HL-60/S4 (cell line): ENCODE data around the gene EIF3D.

ENCODE experiments used
- in situ Hi-C: fragments of 300-500 bp; cut with MboI; formaldehyde crosslinking; loops from 2 replicates; pipeline ENCODE4 v1.14.3; 2022; ENCODE audit warnings: low sequenced_read_pairs

Gene EIF3D

DNA sequence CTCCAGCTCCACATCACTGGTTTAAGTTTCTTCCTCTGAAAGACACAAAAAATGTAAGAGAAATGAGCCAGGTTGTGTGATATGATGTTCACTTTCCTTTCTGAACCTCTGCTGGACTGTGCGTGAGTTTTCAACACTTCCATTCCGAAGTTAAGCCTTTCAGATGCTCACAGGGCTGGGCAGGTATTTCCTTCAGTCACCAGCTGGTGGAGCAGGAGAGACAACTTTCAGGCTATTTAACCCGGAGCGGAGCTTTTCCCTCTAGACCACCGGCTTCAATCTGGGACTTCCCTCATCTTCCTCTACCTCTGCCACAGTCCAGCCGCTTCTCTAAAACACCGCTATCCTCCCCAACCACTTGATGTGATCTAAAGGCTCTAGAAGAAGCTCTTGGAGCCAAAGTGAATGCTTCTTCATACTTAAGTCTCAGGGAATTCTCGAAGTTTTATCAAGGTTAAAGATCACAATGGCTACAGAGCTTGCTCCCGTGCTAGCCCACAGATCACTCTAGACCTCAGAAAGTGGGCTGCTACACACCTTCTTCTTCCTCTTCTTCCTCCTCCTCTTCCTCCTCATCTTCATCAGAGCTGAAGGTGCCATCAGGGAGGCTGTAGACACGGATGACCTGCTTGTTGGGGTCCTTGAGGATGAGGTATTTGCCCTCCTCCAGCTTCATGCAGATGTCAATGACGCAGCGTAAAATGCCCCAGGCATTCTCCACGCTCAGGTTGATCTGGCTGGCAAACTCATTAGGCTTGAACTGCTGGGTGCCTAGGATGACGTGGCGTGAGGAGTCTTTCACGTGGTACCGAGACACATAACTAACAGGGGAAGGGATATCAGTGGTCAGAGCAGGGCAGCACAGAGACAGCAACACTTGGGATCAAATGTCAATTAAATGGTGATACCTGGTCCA lies 17.7 kb downstream of the EIF3D start:
- in situ Hi-C loops, result loop anchor here (25.0 kb wide), 1 partner anchor 1099 kb away; the partner anchor contains the start of gene MCM5

DNA sequence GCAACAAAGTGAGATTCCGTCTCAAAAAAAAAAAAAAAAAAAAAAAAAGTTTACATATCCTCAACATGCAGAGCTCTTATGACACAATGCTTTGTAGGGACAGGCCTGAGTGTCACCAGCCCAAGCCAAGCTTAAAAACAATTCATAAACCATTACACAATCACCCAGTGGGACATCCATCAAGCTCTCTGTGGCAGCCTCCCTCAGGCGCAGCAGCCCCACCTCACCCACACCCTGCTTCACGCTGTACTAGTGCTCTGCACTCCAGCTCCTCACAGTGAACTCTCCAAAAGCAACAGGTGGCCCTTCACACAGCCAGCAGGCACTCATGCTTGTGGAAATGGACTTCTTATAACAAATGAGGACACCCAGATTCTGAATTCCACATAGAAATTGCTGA lies 18.6 kb downstream of the EIF3D start:
- in situ Hi-C loops, result loop anchor here (25.0 kb wide), 1 partner anchor 1098 kb away; the partner anchor contains the start of gene MCM5

DNA sequence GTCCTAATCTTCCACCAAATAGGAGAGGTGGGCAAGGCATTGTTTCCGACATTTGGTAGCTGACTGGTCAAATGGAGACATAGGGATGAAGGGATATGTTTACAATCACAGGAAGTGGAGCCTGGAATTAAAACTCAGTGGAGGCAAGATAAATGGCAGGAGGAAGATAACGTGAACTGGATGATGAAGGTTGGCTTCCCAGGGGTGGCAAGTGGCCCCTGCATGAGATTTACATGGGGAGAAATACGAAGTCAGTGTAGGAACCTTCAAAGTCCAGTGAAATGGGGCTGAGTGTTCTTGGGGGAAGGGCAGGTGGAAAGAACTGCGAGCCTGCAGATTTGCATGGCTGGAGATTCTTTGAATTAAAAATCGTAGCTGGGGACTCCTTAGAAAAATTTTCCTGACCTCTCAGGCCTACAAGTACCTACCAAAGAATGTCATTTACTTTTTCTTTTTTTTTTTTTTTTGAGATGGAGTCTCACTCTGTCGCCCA lies 21.4 kb downstream of the EIF3D start:
- in situ Hi-C loops, result loop anchor here (25.0 kb wide), 1 partner anchor 1095 kb away; the partner anchor contains the start of gene MCM5

DNA sequence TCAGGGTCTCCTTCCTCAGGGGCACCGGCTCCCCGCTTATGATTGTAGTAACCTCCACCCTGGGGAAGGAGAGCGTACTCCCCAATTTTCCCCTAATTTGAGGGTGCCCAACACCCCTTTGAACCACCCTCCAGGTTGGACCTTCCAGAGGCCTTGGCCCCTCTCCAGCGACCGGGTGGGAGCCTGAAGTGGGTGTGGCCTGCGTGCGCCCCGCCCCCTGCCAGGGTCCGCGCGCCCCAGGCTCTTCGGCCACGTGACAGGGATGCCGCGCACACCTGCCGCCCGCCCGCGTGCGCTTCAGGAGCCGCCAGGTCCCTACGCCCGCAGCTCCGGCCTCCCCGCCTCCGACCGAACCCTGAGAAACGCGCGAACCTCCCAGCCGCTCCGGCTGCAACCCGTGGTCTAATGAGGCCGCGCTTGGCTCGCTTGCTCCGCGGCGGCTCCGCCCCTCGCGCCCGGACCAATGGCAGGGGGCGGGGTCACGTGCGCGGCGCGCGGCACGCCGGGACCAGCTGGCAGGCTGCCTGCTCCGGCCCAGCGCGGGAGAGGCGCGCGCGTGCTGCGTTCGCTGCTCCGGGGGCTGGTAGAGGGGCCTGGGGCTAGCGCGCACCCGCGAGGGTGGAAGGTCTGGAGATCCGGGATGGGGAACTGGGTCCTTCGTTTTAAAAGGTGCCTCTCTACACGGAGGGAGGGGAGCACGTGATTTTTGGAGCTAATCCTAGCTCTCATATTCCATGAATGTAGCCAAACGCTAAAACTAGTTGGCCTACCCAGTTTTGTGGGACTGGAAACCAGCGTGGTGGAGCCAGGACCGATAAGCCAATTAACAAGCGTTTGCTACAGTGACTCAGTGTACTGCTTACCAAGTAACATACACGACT lies 22.1 kb downstream of the EIF3D start, which contains the start of gene FOXRED2:
Gene FOXRED2 (minus strand): TSS at position 404 of the 881 bp plus-strand sequence. CDS start 618 bp downstream, outside the sequence.
- in situ Hi-C loops, result loop anchor here (25.0 kb wide), 1 partner anchor 1095 kb away; the partner anchor contains the start of gene MCM5

DNA sequence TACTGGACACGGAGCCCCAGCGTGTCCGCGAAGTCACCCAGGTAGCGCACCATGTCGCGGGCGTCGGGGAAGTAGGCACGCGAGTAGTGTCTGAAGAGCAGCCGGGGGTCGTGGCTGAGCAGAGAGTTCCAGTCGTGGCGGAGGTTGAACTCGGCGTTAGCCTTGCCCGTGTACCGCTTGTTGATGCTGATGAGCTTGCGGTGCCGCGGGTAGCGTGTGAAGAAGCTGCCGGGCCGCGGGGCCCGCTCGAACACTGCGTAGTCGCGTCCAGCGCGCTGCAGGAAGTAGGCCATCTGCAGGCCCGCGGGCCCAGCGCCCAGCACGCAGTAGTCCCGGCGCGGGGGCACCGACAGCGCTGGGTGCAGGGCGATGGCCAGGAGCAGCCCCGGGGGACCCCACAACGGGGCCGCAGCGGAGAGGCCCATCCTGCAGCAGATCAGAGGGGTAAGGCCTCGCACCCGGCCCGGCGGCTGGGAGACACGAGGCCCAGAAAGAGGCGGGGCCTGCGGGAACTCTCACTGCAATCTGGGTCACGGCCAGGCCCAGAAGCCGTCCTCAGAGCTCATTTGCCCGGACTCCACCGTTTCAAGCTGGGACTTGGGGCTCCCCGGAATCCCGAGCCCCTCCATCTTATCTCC lies 22.8 kb downstream of the EIF3D start:
- in situ Hi-C loops, result loop anchor here (25.0 kb wide), 1 partner anchor 1094 kb away; the partner anchor contains the start of gene MCM5

DNA sequence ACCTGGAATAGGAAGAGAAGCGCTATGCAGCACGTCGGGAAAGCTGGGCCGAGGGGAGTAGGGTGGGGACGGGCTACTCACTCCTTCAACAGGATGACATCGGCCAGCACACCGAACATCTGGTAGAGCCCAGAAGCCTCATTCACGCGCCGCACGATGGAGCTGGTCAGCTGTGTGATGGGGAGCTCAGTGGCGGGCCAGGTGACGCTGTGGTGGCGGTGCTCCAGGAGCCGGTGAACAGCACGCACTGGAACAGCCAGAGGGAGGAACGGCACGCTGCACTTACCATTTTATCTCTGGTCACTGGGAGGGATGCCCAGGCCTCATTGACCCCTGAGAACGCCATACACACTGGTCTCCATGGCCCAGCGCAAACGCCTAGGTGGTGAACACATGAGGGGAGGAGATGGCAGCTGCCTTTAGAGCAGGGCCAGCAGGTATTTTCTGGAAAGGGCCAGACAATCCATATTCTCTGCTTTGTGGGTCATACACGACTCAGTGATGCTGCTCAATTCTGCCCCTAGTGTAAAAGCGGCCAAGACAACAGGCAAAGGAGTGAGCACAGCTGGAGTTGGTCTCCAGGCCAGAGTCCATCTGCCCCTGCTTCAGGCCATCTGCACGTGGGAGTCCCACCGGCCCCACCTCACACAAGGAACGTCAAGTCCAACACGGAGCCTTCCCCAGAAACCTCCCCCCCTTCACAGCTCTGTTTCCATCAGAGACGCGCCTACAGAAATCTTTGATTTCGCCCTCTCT lies 30.9 kb downstream of the EIF3D start:
- in situ Hi-C loops, result no loop called here

DNA sequence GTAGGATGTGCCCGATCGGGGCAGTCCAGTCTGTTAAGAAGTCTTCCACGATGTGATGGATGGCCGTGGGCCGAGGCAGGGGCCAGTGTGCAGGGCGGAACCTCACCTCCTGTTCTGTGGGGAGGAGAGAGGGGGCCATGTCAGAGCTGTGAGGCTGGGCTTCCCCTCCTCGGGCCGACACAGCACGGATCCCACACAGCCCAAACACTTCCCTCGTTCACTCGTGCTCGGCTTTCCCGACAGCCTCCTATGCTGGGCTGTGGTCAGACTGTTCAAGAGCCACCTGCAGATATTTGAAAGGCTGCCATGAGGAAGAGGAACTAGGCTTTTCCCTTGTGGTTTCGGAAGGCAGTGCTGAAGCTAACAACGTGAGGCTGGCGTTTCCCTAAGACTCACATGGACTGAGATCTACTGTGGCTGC lies 35.3 kb downstream of the EIF3D start:
- in situ Hi-C loops, result no loop called here

DNA sequence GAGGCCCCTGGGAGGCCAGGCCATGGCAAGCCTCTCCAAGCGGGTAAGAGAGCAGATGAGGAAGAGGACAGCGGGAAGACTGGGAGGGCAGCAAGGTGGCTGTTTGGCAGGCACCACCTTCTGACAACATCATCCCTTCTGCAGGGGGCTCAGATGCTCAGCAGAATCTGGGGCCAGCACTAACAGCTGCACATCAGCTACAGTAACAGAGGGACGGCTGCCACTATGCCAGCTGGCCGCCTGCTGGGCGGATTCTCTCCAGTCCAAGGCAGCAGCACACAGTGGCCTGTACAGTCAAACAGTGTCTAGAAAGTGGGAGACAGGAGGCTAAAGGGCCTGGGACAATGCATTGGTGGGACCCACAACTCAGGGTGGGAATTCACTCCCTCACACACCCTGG lies 36.9 kb downstream of the EIF3D start:
- in situ Hi-C loops, result no loop called here

DNA sequence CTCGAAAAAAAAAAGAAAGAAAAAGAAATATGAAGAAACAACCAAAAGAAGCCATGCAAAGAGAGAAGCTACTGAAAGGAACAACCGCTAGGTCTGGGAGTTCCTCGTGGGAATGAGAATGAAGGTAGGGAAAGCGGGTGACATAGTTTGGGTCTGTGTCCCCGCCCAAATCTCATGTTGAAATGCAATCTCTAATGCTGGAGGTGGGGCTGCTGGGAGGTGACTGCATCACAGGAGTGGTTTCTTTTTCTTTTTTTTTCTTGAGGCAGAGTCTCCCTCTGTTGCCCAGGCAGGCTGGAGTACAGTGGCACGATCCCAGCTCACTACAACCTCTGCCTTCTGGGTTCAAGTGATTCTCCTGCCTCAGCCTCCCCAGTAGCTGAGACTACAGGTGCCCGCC lies 37.8 kb downstream of the EIF3D start:
- in situ Hi-C loops, result no loop called here

DNA sequence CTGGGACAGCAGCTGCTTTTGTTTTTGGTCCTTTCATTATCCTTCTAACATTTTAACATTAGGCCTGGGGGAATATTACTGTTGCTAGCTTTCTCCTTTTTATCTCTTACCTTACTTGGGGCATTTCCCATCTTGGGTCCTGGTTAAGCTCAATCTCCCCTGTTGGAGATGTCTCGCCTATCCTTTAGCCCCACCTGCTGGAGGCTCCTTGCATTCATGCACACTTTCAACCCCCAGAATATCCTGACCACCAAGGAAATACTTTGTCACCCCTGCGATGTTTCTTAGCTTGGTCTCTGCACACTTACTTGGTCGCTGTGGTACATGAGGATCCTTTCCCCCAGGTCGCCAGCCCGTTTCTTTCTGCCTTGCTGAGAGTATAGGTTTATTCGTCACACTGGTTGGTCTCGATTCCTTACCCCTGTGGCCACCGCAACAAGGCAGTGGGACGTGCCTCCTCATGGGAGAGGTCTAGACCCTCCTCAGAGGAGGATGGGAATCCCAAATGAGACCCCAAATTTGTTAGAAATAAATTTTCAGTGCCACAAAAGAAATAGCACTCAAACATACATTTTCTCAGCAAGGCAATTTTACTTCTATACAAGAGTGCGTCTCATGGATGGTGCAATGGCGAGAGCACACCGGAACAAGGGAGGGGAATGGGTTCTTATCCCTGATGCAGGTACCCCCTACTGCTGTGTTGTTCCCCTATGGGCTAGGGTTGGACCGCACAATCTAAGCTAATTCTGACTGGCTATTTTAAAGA lies 42.2 kb downstream of the EIF3D start:
- in situ Hi-C loops, result loop anchor here (10.0 kb wide), 1 partner anchor 292 kb away; no protein-coding TSS in a partner anchor

DNA sequence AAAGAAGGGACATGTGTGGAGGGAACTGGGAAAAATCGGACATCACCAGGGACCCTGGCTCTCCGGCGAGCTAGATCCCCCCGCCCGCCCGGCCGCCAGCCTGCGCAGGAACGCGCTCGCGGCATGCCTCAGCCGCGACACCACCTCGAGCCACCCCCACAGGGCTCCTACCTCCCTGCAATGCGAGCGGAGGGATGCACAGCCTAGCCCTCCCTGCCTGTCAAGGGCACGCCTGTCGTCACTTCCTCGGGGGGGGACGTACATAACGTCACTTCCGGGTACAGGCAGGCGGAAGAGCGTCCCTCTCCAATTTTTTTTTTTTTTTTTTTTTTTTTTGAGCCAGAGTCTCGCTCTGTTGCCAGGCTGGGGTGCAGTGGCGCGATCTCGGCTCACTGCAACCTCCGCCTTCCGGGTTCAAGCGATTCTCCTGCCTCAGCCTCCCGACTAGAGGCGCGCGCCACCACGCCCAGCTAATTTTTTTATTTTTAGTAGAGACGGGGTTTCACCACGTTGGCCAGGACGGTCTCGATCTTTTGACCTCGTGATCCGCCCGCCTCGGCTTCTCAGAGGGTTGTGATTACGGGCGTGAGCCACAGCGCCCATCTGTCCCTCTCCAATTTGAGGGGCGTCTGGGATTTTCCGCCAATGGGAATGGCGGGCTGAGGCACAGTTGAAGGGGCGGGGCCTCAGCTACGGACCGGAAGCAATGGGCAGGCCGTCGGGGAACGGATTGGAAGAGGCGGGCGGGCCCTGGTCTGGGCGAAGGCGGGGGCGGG lies 47.4 kb downstream of the EIF3D start, which contains the start of gene TXN2:
Gene TXN2 (minus strand): TSS at position 248 of the 776 bp plus-strand sequence. CDS start 803 bp downstream, outside the sequence.
- in situ Hi-C loops, result loop anchor here (10.0 kb wide), 1 partner anchor 287 kb away; no protein-coding TSS in a partner anchor

DNA sequence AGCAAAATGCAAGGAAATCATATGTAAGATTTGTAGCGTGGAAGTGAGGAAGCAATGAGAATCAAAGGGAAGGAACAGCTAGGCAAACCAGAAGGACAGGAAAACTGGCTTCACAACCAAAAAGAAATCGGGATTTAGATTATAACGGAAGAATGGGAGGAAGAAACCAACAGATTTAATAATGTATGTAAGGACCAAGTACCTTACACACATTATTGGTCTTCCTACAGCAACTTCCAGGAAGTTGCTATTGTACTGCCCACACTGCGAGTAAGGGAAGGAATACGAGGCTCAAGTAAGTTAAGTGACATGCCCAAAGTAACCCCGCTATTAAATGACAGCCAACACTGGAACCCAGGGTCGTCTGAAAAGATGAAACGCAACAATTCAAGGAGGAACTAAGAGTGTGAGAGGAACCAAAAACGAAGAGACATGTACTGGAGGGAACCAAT lies 48.0 kb downstream of the EIF3D start:
- in situ Hi-C loops, result loop anchor here (10.0 kb wide), 1 partner anchor 286 kb away; no protein-coding TSS in a partner anchor

DNA sequence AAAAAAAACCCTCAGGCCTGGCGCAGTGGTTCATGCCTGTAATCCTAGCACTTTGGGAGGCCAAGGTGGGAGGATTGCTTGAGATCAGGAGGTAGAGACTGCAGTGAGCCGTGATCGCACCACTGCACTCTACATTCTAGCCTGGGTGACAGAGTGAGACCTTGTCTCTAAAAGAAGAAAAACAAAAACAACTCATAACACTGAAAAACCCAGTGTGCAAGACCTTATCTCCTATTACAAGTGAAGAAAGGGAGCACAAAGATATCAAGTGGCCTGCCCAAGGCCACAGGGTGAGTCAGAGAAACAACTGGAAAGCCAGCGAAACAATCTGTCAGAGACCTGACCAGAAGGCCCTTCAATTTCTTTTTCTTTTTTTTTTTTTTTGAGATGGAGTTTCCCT lies 50.0 kb downstream of the EIF3D start:
- in situ Hi-C loops, result loop anchor here (5.0 kb wide), 1 partner anchor 182 kb away; no protein-coding TSS in a partner anchor

DNA sequence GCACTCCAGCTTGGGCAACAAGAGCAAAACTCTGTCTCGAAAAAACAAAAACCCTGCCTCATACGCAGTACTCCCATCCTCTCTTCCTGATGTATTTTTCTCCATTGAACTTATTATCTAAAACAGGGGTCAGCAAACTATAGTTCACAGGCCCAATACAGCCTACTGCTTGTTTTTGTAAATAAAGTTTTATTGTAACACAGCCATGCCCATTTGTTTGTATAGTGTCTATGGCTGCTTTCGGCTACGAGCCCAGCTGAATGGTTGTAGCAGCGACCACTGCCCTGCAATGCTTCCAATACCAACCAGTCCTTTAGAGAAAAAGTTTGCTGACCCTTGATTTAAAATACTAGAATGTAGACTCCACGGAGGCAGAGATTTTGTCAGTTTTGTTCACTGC lies 53.6 kb downstream of the EIF3D start:
- in situ Hi-C loops, result loop anchor here (5.0 kb wide), 1 partner anchor 178 kb away; no protein-coding TSS in a partner anchor

DNA sequence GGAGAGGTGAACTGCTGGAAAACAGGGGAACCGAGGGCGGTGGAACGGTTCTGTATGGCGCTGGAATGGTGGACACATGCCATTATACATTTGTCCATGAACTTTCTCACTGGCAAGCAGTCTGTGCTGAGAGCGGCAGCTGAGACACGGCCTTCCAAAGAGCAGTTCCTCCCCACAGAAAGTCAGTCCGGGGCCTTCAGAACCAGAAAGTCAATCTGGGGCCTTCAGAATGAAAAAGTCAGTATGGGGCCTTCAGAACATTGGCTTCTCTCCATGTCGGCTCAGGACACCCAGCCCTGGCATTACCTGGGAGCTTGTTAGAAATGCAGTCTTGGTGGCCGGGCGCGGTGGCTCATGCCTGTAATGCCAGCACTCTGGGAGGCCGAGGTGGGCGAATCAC lies 56.3 kb downstream of the EIF3D start:
- in situ Hi-C loops, result no loop called here

DNA sequence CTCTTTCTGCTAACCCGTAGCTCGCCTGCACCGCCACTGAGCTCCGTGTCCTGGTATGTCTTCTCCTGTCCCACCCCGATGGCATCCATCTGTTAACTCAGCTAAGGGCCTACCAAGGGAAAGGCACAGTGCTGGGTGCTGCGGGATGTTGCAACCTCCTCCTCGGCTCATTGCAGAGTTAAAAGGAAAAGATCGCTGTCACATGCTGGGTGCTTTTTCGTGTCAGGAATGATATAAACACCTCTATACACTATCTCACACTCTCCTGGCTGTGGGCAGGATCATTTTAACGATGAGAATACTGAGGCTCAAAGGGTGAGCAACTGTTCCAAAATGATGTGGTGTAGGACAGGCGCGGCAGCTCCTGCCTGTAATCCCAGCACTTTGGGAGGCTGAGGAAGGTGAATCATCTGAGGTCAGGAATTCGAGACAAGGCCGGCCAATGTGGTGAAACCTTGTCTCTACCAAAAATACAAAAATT lies 57.6 kb downstream of the EIF3D start:
- in situ Hi-C loops, result no loop called here

DNA sequence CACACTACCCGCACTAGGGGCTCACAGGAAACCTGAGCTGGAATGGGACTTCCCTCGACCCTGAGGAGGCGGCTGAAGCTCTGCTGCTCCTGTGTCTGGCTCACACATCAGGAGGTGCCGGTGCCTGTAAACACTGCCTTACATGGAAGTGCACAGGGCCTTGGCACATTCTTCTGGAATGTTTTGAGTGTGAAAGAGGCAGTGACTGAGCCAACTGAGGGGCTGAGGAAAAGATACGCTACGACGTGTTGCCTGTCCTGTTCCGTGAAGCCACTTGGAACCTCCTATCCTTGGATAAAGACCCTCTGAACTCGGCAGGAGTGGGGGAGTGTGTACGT lies 58.0 kb downstream of the EIF3D start:
- in situ Hi-C loops, result no loop called here
